Activated T-cell treated with anti-CD3 and anti-CD28 coated beads for 48 hours (primary cell): ENCODE measurements around the gene IMMP2L.
"Not testable (repeated sequence)": the region's sequence is repeated elsewhere in the genome, so short reads cannot be mapped to it uniquely, and the experiment has no call there.

Experiments used
- DNase-seq: peaks from one replicate; pipeline ENCODE4 v3.0.0-alpha.2; 2020; ENCODE audit warnings: low read depth

IMMP2L gene

DNA sequence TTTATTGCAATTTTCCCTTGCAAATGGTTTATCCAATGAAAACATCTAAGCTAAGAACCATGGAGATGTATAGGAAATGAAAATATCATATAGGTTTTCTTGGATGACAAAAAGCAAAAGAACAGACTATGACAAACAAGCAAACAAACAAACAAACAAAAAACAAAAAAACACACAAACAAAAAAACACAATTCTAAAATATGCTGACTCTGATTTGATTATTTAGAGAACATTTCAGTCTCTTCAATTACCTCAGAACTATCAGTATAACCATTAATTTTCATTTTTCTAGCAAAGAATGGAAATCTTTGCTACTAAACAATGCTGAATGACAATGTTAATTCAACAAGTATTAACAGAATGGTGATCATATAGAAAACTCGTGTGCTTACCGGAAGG, 840.9 kb downstream of the IMMP2L start:
- DNase-seq = no peak

DNA sequence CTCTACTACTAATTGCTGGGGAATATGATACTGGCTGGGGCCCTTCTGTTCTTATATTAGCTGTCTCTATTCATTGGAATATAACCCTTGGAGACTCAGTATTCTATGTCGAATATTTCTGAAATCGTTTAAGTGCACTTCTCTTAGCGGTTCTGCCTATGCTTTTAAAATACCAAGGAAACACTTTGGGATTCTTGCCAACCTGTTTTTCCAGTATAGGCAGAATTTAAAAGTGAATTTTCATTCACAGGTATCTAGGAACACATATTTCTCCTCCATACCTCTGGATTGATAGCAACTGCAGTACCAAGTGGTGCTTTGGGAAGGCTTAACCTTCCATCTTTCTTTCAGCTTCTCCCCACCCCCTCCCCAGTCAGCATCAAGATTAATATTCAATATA, 841.7 kb downstream of the IMMP2L start:
- DNase-seq = no peak

DNA sequence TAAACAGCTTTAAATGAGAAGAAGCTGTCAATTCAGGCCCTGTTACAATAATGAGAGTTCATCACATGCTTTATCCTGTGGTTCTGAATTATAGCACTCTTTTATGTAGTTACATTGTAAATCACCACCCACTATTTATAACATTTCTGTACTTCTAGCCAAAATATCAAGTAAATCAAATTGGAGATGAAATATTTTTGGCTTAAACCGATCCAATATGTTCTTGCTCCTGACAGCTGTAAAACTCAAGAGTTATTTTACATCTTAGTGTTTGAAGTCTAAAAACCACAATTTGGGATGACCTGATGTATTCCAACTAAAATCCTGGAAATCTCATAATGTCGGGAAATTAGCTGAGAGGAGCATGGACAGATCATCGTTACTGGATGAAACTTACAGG, 842.6 kb downstream of the IMMP2L start:
- no peak for DNase-seq

DNA sequence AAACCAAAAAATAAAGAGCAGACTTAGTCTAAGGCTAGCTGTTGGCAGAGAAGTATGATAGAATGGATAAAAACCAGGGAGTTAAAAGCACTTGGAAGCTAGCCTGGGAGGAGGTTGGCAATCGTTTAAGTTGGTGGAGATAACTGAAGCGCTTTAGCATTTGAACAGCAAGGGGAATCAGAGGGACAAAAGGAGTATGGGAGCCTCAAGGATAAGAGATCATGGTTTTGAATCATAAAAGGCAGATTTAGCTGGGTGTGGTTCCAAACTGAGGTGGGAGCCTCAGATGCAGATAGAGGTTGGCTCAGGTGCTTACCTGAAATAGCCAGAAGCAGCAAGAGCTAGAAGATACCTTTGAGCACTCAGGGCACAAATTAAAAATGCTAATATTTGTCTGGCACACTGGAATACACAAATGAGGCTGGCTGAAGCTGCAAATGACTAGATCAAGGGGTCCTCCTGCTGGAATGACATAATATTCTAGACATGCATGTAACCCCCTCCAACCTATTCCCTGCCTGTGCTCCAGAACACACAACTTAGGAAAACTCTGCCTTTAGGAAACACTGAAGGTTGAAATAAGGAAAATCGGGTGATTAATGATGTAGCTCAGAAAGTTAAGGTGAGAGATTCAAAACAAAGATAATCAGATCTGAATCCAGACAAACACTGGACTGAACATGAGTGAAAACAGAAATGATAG, 843.6 kb downstream of the IMMP2L start:
- DNase-seq = no peak

DNA sequence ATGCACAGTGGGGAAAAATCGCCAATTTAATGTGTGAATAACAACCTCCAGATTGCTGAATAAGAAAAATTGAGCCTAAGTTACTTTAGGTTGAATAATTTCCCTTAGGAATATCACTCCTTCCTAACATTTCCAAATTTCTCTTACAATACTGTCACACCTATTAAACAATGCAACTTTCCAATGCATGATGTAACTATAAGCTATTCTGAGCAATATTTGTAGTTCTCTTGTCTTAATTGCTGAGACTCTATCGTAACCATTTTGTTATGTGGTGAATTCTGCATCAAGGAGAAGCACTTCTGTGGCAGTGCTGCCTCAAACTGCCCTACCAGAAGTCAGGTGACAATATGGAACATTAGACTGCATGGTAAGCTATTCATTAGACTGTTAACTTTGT, 858.1 kb downstream of the IMMP2L start:
- no peak for DNase-seq

DNA sequence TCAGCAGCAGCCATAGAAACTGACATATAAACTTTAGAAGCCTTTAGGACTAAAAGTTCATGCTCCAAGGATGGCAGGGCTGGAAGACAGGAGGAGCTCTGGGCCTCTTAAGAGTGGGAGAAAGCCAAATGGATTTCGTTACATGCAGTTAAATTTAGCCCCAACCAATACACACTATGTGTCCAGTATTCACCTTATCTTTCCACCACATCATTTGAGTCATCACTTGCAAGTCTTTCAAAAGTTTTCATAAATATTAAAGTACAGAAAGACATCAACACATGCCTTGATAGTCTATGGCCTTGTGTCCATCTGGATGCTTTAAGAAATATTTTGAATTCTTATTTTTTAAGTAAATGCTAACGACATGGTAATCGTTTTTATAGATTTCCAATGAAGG, 863.7 kb downstream of the IMMP2L start:
- no peak for DNase-seq

DNA sequence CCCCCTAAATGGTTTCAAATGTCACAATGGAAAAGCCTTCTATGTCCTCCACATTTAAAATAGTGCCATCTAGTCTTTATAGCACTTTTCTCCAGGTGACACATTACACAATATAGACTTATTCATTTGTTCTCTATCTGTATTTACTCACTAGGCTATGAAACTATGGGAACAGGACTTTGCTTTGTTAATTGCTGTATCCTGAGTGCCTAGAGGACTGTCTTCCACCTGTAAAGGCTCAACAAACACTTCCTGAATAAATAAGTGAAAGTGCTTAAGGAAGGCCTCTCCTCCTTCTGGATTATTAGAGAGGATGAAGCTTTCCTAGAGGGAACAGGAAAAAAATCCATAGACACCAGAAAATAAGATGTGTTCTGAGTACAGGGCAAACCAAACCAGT, 868.9 kb downstream of the IMMP2L start:
- no peak for DNase-seq

DNA sequence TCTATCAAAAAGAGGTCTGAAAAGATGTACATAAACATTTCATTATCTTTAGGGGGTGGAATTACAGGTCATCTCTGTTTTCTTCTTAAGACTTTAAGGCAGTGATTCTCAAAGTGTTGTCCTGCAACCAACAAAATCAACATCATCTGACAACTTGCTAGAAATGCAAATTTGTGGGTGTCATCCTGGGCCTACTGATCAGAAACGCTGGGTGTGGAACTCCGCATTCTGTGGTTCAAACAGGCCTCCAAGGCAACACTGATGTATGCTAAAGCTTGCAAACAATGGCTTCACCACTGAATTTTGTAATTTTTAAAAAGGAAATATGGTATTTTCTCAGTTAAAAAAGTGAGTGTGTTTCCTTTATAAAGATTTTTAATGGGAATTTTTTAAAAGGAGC, 873.4 kb downstream of the IMMP2L start:
- no peak for DNase-seq

DNA sequence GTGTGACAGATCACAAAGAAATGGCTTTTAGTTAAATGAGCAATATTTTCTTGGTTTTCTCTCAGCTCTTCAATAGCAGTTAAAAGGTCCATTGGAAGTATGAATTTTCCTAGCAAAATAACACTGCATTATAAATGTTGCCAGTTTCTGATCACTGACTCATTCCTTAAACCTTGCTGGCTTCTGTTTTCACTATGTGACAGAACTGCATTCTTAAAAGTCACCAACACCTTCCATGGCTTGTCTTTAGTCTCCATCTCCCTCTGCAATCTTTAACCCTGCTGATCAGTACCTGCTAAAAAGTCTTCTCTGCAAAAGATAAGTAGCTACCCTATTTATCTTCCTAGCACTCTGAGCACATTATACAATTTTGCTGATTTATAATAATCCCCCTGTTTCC, 876.4 kb downstream of the IMMP2L start:
- no peak for DNase-seq

DNA sequence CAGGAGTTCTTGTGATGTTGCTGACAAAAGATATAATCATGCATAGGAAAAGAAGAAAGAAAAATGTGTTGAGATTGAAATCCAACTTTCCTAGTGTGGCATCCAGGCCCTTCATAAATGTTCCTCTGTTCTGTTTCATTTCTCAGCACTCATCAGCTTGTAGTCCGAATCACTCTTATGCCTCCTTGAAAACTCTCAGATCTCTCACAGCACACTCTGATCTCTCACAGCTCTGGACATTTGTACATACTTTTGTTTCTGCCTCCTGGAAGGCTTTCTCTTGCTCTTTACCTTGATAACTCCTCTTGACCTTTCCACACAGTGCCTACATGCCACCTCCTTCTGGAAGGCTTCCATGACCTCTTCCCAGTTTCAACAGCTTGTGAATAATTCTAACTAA, 880.4 kb downstream of the IMMP2L start:
- no peak for DNase-seq

DNA sequence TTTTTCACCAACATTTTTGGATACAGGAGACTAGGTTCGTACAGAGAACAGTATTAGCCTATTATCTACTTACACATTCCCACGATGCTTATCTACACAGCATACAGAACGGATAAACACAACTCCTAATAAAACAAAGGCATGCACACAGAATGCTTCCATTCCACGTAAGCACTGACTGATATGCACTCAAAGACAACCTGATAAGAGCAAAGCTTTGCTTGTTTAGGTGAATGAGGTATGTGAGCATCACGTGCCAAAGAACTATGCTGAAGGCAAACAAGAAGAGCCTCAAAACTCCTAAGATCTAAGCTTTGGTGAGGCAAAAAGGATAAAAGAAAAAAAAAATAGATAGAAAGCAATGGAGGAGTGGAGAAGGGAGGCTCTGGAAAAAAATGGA, 884.9 kb downstream of the IMMP2L start:
- DNase-seq = no peak

DNA sequence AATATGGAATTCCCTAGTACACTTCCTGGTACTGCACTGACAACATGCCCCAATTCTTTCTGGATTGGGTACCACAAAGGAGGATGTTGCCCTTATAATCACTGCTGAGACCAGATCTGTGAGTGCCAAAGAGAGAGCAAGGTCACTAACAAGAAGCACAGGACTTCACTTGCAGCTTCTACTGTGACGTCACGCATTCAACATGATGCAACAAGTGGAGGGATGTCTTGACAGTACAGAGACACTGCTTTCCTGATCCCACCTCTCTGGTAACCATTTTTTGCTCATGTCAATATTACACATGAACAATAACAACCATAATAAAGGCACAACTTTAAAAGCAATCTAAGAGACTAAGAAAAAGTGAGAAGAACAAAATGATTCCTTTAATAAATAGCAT, 885.5 kb downstream of the IMMP2L start:
- DNase-seq = no peak

DNA sequence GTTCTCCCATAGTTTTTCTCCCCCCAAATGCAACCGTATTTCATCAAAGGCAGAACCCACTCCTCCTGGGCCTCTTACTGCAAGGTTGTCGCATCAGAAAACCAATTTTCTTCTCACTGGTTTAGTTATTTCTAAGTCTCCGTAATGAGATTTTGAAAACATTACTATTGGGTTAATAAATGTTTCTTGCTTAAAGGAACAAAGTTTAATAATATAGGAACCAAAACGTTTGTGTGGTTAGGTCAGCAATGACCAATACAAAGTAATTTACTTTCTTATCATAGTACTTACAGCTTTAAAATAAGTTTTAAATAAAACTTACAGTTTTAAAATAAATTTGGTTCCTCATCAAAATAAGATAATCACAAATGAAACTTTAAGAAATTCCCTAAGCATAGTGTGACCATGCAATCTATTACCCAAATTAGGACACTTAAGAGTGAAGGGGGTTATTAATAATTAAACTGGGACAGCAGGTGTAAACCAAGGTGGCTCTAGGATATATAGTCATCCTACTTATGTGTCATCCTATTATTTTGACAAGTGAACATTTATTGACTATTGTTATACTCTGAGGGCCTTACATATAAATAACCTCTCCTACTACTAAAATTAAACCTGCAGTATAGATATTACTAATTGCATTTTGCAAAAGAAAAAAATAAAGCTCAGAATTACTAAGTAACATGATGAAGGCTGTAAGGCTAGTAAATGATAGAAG, 886.7 kb downstream of the IMMP2L start:
- DNase-seq = no peak

DNA sequence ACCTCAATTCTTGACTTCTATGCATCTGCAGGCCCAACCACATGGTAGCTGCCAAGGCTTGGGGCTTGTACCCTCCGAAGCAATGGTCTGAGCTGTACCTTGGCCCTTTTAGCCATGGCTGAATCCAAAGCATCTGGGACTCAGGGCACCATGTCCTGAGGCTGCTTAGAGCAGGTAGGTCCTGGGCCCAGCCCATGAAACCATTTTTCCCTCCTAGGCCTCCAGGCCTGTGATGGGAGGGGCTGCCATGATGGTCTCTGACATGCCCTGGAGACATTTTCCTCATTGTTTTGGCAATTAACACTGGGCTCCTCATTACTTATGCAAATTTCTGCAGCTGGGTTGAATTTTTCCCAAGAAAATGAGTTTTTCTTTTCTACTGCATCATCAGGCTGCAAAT, 889.1 kb downstream of the IMMP2L start:
- no peak for DNase-seq

DNA sequence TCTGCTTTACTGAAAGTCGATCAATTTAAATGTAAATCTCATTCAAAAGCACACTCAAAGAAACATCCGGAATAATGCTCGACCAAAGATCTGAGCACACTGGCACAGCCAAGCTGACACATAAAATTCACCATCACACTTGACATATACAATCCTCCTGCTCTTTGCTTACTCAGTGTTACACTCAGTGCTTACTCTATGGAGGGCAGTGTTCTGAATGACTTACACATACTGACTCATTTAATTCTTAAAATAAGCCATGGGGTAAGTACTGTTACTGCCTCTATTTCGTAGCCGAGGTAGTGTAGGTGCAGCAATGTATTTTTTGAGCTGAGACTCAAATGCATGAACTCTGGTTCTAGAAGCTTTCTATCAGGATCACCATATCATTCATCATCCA, 892.9 kb downstream of the IMMP2L start:
- DNase-seq = no peak

DNA sequence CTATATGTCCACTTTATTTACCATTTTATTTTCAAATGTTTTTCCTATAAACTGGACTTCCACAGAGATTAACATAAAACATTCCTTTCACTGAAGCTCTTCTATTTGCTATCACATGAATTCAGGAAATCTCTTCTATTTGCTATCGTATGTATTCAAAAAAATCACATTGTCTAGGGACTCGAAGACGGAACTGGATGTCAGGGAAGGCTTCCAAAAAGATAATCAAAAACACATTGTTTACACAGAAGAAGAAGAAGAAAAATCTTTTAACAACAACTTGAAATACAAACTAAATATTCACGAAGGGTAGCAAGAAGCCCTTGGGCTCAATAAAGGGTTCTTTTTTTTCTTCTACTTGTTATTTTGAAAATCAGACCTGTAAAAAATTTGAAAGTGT, 897.5 kb downstream of the IMMP2L start:
- no peak for DNase-seq

DNA sequence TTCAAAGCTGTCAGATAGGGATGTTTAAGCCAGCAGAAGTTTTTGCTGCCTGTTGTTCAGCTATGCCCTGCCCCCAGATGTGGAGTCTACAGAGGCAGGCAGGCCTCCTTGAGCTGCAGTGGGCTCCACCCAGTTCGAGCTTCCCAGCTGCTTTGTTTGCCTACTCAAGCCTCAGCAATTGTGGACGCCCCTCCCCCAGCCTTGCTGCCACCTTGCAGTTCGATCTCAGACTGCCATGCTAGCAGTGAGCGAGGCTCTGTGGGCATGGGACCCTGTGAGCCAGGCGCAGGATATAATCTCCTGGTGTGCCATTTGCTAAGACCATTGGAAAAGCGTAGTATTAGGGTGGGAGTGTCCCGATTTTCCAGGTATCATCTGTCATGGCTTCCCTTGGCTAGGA, 901.7 kb downstream of the IMMP2L start:
- DNase-seq = not testable (repeated sequence)

DNA sequence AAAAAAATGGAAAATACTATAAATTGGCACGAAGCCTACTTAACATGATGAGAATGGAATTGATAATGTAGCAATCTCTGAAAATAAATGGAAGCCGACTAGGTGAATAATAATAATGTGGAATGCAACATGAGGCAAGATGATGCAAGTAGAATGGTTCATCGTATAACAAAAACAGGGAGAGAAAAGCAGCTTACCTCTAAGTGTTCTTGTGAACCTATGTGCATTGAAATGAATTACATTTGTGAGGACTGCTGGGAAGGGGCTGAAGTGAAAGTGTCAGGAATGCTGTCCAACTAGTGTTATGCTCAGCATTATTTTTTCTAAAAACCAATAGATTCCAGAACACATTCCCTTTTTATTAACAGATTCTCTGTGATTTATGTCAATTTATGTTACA, 912.0 kb downstream of the IMMP2L start:
- no peak for DNase-seq

DNA sequence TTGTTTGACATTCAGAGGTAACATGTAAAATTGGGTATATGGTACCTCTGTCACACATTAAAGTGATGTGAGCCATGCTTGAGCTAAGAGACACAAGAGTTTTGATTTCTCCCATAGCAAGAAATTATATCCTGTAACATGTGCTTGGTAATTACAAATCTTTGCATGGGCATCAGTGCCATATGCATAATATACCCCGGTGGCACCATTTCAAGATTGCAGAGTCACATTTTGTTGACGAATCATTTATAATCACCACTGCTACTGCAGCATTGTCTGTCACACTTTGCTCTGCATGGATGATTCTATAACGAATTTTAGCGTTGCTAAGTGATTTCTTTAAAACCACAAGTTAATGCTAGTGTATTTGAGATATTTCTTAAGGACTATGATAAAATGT, 915.0 kb downstream of the IMMP2L start:
- DNase-seq = no peak

DNA sequence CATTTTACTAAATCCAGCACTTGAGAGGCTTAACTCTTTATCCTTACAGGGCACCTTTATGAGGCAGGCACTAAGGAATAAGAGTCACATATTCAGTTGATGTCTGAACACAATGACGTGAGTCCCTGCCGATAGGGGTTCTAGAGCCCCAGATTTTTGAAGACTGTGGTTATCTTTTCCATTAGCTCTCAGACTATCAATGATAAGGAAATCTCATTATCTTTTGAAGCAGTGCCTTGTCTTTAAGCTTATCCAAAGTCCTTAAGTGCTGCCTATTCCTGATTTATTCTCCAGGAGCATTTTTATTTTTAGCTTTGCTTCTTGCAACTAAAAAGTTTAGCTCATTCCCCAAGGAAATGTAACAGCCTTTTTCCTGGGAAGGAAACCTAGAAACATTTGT, 915.5 kb downstream of the IMMP2L start:
- DNase-seq = no peak

DNA sequence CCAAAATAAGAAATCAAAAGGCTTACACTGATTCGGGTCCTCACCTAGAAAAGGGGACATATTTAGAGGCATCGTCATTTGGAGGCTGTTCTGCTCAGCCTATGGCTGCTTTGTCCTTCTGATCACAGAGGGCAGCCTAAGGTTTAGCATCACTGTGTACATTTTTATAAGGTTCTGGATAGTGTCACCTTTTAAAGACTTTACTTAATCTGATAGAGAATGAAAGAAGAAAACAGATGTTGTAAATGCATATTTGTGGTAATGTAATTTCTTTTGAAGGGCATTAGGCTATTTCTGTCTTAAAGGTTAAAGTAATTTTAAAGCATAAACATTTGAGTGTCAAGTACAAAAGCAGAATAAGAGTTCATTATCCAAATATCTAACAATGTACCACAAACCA, 916.7 kb downstream of the IMMP2L start:
- no peak for DNase-seq

DNA sequence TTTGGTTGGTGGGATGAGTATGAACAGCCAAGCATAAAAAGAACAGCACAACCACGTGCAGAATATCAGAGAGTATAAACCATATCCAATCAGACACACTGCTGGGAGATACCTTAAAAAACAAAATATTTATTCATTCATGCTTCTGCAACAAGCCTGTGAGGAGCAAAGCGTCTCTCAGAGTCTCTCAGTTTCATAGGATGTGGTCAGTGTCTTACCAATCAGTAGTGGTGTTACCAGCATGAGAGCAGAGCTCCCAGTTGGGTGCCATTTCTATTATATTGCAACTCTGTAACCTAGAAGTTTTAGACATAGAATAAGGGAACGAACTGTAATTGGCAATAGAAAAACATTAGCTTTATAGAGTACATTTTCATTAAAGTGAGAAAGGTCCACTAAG, 917.2 kb downstream of the IMMP2L start:
- DNase-seq = no peak

DNA sequence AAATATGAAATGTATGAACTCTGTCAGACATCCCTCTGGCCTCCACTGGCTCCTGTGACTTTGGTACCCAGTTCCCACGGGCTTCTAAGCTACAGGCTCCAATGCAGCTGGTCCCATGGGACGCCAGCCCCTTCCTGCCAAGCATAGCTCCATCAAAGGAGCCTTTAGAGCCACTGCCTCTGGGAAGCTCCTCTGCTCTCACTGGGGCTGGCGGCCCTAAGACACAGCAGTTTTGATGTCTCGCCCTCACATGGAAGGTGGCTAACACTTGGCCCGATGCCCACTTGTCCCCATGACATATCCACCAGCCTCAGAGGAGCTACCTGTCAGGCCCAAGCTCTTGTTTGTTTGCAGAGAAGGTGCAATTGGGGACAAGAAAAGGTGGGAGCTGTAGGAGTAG, 925.0 kb downstream of the IMMP2L start:
- DNase-seq = no peak

DNA sequence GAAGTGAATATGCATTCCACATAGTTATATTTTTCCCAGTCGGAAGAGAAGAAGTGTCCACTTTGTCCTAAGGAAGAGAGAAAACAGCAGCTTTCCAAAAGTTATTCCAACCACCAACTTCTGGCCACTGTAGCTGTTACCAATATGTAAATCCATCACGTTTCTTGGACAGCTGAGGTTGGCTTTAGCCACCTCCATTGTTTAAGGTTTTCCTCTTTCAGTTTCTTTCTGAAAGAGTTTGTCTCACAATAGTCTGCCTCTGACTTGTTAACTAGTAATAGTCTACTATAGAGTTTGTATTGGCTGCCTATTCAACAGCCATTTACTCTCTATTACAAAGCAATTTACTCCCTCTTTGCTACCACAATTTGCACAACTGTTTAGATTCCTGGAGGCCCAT, 929.0 kb downstream of the IMMP2L start:
- DNase-seq = no peak
